Activated effector memory CD4-positive, alpha-beta T cell treated with anti-CD3 and anti-CD28 coated beads, Interleukin-2, amount 50 U/mL, for 16 hours (primary cell): ENCODE data around the gene USH1C.

Experiments used
- DNase-seq: peaks from one replicate; pipeline ENCODE4 v3.0.0-alpha.2; 2020

The USH1C gene

GRCh38 chr11:17460406-17460805 lies 83.8 kb downstream of the USH1C start:
- no peak for DNase-seq

GRCh38 chr11:17459236-17459896 lies 84.8 kb downstream of the USH1C start:
- DNase-seq: no peak

GRCh38 chr11:17458268-17458667 lies 85.9 kb downstream of the USH1C start:
- no peak for DNase-seq

GRCh38 chr11:17457396-17458173 lies 86.6 kb downstream of the USH1C start:
- DNase-seq: no peak

- no peak for DNase-seq
Measured at GRCh38 chr11:17452668-17453067, 91.5 kb downstream of the USH1C start.

- no peak for DNase-seq
Measured at GRCh38 chr11:17449158-17449557, 95.1 kb downstream of the USH1C start.

- no peak for DNase-seq
Measured at GRCh38 chr11:17446482-17446881, 97.7 kb downstream of the USH1C start.

- no peak for DNase-seq
Measured at GRCh38 chr11:17445240-17445795, 98.9 kb downstream of the USH1C start.

- DNase-seq: no peak
Measured at GRCh38 chr11:17443926-17444690, 100.1 kb downstream of the USH1C start.
